Upper lobe of right lung (tissue), 1 donor: ENCODE data around the gene RGS14. TPM values are rescaled to one million over a fixed set of nuclear protein-coding genes. Genes with fewer than 3 reads are reported as not detected.
"Not testable (repeated sequence)": the region's sequence is repeated elsewhere in the genome, so short reads cannot be mapped to it uniquely, and the experiment has no call there.

Source experiments
- ATAC-seq: fragments of 200-7000 bp; cut with Tn5 transposase; one replicate; pipeline ENCODE4 v1.9.1; 2020; ENCODE audit warnings: mild to moderate bottlenecking, moderate library complexity
- DNase-seq: peaks from one replicate; pipeline ENCODE4 v3.0.0-alpha.2; 2020
- H3K27ac ChIP-seq: fragments of 200-600 bp; one replicate; pipeline ENCODE4 v1.8.0; 2022
- H3K27me3 ChIP-seq: fragments of 200-600 bp; one replicate; pipeline ENCODE4 v1.8.0; 2022; ENCODE audit warnings: mild to moderate bottlenecking
- H3K36me3 ChIP-seq: fragments of 200-600 bp; one replicate; pipeline ENCODE4 v1.8.0; 2022
- H3K4me1 ChIP-seq: fragments of 200-600 bp; one replicate; pipeline ENCODE4 v1.8.0; 2022
- H3K4me3 ChIP-seq: fragments of 200-600 bp; one replicate; pipeline ENCODE4 v1.8.0; 2022; ENCODE audit warnings: mild to moderate bottlenecking
- H3K9me3 ChIP-seq: fragments of 200-600 bp; one replicate; pipeline ENCODE4 v1.8.0; 2022
- intact Hi-C: fragments of 100-400 bp; cut with DNase I; formaldehyde crosslinking; loops from one replicate; pipeline ENCODE4 v1.11.0; 2022
- total RNA-seq: library from RNA; stranded (reverse); fragmentation: NEBNext Ultra II Directional; extraction: Animal tissue kit (Norgen Biotek cat#: 25700); gene quantifications from one replicate; pipeline ENCODE4 v1.2.1, GENCODE V29; 2021
- TF ChIP-seq, protein P1 (sequence below): fragments of 200-600 bp; IDR thresholded peaks from one replicate; pipeline ENCODE4 v1.8.0; 2022; ENCODE audit warnings: antibody characterized with exemption
- donor health status: DM: no; HTN: yes; CAD: no; lungs with severe emphysema.

The RGS14 gene
- total RNA-seq, 1 donor from 2014 or later = 17.5 TPM

GRCh38 chr5:177371120-177372033, 13.7 kb downstream of the RGS14 start:
- H3K27me3 ChIP-seq = no peaks in the 10 kb centered on the region
- intact Hi-C loops = no loop called here
- no peak for DNase-seq
- peak overlapping the region; percentile 51 for H3K4me3 ChIP-seq
- ATAC-seq = no peak
- H3K4me1 ChIP-seq = peaks cover 18% of the 10 kb centered on the region
- peak overlapping the region; percentile 42 for H3K27ac ChIP-seq
- TF ChIP-seq, protein P1, sequence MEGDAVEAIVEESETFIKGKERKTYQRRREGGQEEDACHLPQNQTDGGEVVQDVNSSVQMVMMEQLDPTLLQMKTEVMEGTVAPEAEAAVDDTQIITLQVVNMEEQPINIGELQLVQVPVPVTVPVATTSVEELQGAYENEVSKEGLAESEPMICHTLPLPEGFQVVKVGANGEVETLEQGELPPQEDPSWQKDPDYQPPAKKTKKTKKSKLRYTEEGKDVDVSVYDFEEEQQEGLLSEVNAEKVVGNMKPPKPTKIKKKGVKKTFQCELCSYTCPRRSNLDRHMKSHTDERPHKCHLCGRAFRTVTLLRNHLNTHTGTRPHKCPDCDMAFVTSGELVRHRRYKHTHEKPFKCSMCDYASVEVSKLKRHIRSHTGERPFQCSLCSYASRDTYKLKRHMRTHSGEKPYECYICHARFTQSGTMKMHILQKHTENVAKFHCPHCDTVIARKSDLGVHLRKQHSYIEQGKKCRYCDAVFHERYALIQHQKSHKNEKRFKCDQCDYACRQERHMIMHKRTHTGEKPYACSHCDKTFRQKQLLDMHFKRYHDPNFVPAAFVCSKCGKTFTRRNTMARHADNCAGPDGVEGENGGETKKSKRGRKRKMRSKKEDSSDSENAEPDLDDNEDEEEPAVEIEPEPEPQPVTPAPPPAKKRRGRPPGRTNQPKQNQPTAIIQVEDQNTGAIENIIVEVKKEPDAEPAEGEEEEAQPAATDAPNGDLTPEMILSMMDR = no peak
- H3K9me3 ChIP-seq = no peaks in the 10 kb centered on the region
- H3K36me3 ChIP-seq = no peaks in the 10 kb centered on the region

- DNase-seq (no peak), ATAC-seq (no peak)
- TF ChIP-seq, protein P1 = no peak
- Histone ChIP-seq H3K9me3 (no peaks in the 10 kb centered on the region), H3K4me3 (no peak overlapping the region), H3K36me3 (no peaks in the 10 kb centered on the region), H3K27ac (peak overlapping the region; percentile 11), H3K27me3 (no peaks in the 10 kb centered on the region), H3K4me1 (peaks cover 18% of the 10 kb centered on the region)
- intact Hi-C loops = no loop called here
These were observed 14.5 kb downstream of the RGS14 start for GRCh38 chr5:177372034-177372896.

- TF ChIP-seq, protein P1 = no peak
- no peaks in the 10 kb centered on the region for H3K9me3 ChIP-seq
- ATAC-seq = no peak
- intact Hi-C loops = no loop called here
- H3K4me1 ChIP-seq = peaks cover 13% of the 10 kb centered on the region
- no peak overlapping the region for H3K27ac ChIP-seq
- H3K4me3 ChIP-seq = no peak overlapping the region
- DNase-seq = no peak
- no peaks in the 10 kb centered on the region for H3K27me3 ChIP-seq
- no peaks in the 10 kb centered on the region for H3K36me3 ChIP-seq
These were observed 15.2 kb downstream of the RGS14 start for GRCh38 chr5:177372910-177373309.

- ATAC-seq (no peak), DNase-seq (no peak)
- no peaks in the 10 kb centered on the region for H3K27me3 ChIP-seq
- no peak overlapping the region for H3K27ac ChIP-seq
- H3K9me3 ChIP-seq = no peaks in the 10 kb centered on the region
- intact Hi-C loops = no loop called here
- no peaks in the 10 kb centered on the region for H3K36me3 ChIP-seq
- H3K4me1 ChIP-seq = peaks cover 13% of the 10 kb centered on the region
- TF ChIP-seq, protein P1 = no peak
- H3K4me3 ChIP-seq = no peak overlapping the region
These were observed 16.1 kb downstream of the RGS14 start for GRCh38 chr5:177373806-177374205.

DNA sequence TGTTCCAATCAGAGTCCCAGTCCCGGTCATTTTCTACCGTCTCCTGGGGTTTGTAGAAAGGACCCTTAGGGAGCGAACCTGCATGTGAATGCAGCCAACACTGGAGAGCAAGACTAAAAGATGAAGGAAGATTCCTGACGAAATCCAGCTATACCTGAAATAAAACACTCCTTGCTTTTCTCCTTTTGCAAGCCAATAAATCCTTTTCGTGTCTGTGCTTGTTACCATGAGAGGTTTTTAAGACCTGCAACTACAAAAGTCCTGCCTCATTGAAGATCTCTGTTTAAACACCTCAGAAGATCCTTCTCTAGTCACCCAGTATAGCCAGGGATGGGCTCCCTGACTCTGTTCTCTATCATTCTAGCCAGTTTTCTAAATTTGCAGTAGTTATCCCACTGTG, 16.5 kb downstream of the RGS14 start:
- intact Hi-C loops = no loop called here
- TF ChIP-seq, protein P1 = no peak
- ATAC-seq (no peak), DNase-seq (no peak)
- Histone ChIP-seq H3K4me1 (peaks cover 12% of the 10 kb centered on the region), H3K27ac (no peak overlapping the region), H3K27me3 (no peaks in the 10 kb centered on the region), H3K36me3 (no peaks in the 10 kb centered on the region), H3K9me3 (no peaks in the 10 kb centered on the region), H3K4me3 (no peak overlapping the region)

GRCh38 chr5:177375516-177375915, 17.8 kb downstream of the RGS14 start:
- H3K27me3 ChIP-seq, DNase-seq, ATAC-seq, H3K36me3 ChIP-seq, H3K4me1 ChIP-seq, intact Hi-C loops, H3K4me3 ChIP-seq, H3K9me3 ChIP-seq, H3K27ac ChIP-seq: not testable (repeated sequence)
